Calu3 (cell line): ENCODE measurements around the gene HMSD. TPM values are rescaled to one million over a fixed set of nuclear protein-coding genes. Genes with fewer than 3 reads are reported as not detected.

ENCODE experiments used
- Bru-seq: library from RNA; stranded (reverse); fragments of 400-500 nt; gene quantifications from one replicate; lab custom pipeline; 2021; lab: Mats Ljungman, UMichigan
- BruChase-seq, 2 experiments: library from RNA; stranded (reverse); fragments of 400-500 nt; gene quantifications; one replicate each; lab custom pipeline; 2021; lab: Mats Ljungman, UMichigan
- BruUV-seq: library from RNA; stranded (reverse); fragments of 400-500 nt; replicated peaks from 2 replicates; lab custom pipeline; 2021; lab: Mats Ljungman, UMichigan
- CTCF ChIA-PET: fragments of 300-600 bp; sonication (Branson Sonifier 250); formaldehyde crosslinking; loops from one replicate; lab custom pipeline; 2022; ENCODE audit warnings: antibody characterized with exemption; lab: Charles Lee
- DNase-seq: peaks from one replicate; pipeline ENCODE4 v3.0.0; 2022
- H3K27ac Mint-ChIP-seq: one replicate; pipeline ENCODE4 v1.8.0; 2022; ENCODE audit warnings: mixed read lengths; ENCODE audit not compliant: unreplicated experiment
- H3K27me3 Mint-ChIP-seq: one replicate; pipeline ENCODE4 v1.8.0; 2022; ENCODE audit warnings: mixed read lengths; ENCODE audit not compliant: unreplicated experiment
- H3K36me3 Mint-ChIP-seq: one replicate; pipeline ENCODE4 v1.8.0; 2022; ENCODE audit warnings: mild to moderate bottlenecking, moderate library complexity, mixed read lengths; ENCODE audit not compliant: insufficient read depth, unreplicated experiment
- H3K4me1 Mint-ChIP-seq: one replicate; pipeline ENCODE4 v1.8.0; 2022; ENCODE audit warnings: mild to moderate bottlenecking, low read depth, mixed read lengths; ENCODE audit not compliant: unreplicated experiment
- H3K4me3 Mint-ChIP-seq: one replicate; pipeline ENCODE4 v1.8.0; 2022; ENCODE audit warnings: mild to moderate bottlenecking, low read depth, moderate library complexity, mixed read lengths; ENCODE audit not compliant: unreplicated experiment
- H3K9me3 Mint-ChIP-seq: one replicate; pipeline ENCODE4 v1.8.0; 2022; ENCODE audit warnings: low read depth, mixed read lengths; ENCODE audit not compliant: unreplicated experiment
- intact Hi-C: fragments of 100-400 bp; cut with micrococcal nuclease; formaldehyde crosslinking; loops from one replicate; pipeline ENCODE4 v1.10.0; 2022; ENCODE audit not compliant: unreplicated experiment
- long read RNA-seq: library from polyadenylated mRNA; stranded (forward); transcript quantifications from one replicate; pipeline ENCODE4 v2.0.0, GENCODE V29; 2022
- total RNA-seq: library from RNA; stranded (reverse); gene quantifications from 2 replicates; pipeline ENCODE4 v1.2.3, GENCODE V29; 2022
- TF ChIP-seq, protein P1 (sequence below): fragments of 200-600 bp; IDR thresholded peaks from one replicate; pipeline ENCODE4 v1.8.0; 2022; ENCODE audit warnings: antibody characterized with exemption; ENCODE audit not compliant: unreplicated experiment

Gene HMSD, protein sequence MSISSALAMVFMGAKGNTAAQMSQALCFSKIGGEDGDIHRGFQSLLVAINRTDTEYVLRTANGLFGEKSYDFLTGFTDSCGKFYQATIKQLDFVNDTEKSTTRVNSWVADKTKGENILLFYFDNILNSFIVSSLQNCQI
- total RNA-seq (7.8 and 11.9 TPM in 2 replicates), Bru-seq, nascent RNA (percentile 71 among the genes with signal in this experiment), BruChase-seq, experiment 1, labeled RNA remaining after a 6-hour chase (percentile 46 among the genes with signal in this experiment), BruChase-seq, experiment 2, labeled RNA remaining after a 2-hour chase (percentile 47 among the genes with signal in this experiment)
- long read RNA-seq, transcript HMSD-201 (4 exons, 2,101 nt): major isoform, 7 of 11 reads
- long read RNA-seq, partial matches to known transcripts: 0 of 11 reads
- long read RNA-seq, other reads (novel, unspliced or antisense): 4 of 11 reads

DNA sequence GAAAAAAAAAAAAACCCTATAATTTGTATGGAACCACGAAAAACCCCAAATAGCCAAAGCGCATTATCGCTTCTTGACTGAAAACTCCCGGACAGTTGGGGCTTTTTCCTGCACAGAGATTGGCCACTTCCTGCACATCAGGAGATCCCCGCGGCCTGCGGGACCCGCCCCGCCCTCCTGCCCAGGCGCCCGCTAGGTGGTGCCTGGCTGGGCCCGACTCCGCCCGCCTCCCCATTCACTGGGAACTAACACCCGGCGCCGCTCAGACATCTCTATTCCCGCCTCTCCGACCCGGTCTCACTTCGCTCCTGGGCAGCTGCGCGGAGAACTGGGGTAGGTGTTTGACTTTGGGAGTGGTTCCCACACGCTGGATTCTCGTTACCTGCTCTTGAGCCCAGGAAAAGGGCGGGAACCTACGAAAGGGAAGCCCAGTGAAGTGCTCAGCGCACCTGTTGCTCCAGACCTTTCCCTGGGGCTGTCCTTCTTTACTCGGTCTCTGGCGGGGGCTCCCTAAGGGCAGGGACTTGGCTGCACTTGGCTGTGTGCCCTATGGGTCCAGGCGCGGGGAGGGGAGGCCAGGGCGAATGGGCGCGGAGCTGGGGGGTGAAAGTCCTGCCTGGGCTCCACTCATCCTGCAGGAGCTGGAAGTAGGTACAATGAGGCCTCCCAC lies at the start of gene HMSD:
TSS of gene HMSD (plus strand) at position 234 of the 670 bp plus-strand sequence. CDS start 4,155 bp downstream, outside the sequence.
- DNase-seq: peak; percentile 91
- CTCF ChIA-PET: interaction anchor here (1.0 kb wide), 1 partner anchor 21 kb away, joined by 3 read pairs; no protein-coding TSS in a partner anchor
- intact Hi-C loops: loop anchor here (2.0 kb wide), 1 partner anchor 66 kb away; no protein-coding TSS in a partner anchor
- peaks cover 12% of the 10 kb centered on the region for H3K36me3 Mint-ChIP-seq
- TSS peak; percentile 82 for BruUV-seq
- TF ChIP-seq, protein P1, sequence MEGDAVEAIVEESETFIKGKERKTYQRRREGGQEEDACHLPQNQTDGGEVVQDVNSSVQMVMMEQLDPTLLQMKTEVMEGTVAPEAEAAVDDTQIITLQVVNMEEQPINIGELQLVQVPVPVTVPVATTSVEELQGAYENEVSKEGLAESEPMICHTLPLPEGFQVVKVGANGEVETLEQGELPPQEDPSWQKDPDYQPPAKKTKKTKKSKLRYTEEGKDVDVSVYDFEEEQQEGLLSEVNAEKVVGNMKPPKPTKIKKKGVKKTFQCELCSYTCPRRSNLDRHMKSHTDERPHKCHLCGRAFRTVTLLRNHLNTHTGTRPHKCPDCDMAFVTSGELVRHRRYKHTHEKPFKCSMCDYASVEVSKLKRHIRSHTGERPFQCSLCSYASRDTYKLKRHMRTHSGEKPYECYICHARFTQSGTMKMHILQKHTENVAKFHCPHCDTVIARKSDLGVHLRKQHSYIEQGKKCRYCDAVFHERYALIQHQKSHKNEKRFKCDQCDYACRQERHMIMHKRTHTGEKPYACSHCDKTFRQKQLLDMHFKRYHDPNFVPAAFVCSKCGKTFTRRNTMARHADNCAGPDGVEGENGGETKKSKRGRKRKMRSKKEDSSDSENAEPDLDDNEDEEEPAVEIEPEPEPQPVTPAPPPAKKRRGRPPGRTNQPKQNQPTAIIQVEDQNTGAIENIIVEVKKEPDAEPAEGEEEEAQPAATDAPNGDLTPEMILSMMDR: peak; percentile 55
- H3K9me3 Mint-ChIP-seq: peaks cover 2% of the 10 kb centered on the region
- H3K27me3 Mint-ChIP-seq: no peaks in the 10 kb centered on the region
- H3K4me1 Mint-ChIP-seq: peaks cover 24% of the 10 kb centered on the region
- peak within 1 kb of the TSS; percentile 95 for H3K27ac Mint-ChIP-seq
- H3K4me3 Mint-ChIP-seq: peak within 1 kb of the TSS; percentile 100

DNA sequence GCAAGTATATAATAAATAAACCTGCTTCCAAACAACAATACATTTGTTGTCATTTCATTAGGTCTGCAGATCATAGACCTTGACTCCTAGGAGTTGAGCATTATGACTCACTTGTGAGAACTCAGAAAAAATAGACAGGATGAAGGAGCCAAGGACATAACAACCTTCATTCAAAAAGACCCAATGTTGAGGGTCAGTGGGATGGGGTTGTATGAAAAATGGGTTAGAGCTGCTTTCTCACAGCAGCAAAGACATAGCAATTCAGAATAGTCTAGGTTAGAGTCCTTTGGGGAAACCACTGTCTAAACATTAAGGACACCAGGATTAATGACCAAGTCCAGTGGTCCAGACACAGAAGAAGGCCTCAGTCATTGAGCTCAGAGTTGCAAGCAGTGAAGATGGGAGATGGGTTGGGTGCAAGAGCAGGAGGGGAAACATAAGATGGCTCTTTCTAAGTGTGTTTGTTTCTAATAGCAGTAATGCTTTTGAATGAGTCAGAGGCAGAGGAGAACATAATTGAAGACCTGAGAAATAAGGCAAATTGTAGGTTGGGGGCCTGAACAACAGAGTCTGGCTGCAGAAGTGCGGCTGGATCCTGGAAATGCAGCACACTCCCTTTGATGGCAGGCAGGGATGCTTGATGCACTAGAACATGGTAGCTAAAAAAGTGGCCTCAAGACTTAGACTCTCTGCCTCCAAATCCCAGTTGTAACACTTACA lies 45.1 kb upstream of the HMSD start:
- no peak overlapping the region for H3K27ac Mint-ChIP-seq
- TF ChIP-seq, protein P1: no peak
- peaks cover 4% of the 10 kb centered on the region for H3K36me3 Mint-ChIP-seq
- no peak for DNase-seq
- H3K4me3 Mint-ChIP-seq: no peak overlapping the region
- no peaks in the 10 kb centered on the region for H3K9me3 Mint-ChIP-seq
- H3K4me1 Mint-ChIP-seq: no peaks in the 10 kb centered on the region
- BruUV-seq: no TSS peak
- CTCF ChIA-PET: no interaction called here
- no peaks in the 10 kb centered on the region for H3K27me3 Mint-ChIP-seq
- intact Hi-C loops: no loop called here

DNA sequence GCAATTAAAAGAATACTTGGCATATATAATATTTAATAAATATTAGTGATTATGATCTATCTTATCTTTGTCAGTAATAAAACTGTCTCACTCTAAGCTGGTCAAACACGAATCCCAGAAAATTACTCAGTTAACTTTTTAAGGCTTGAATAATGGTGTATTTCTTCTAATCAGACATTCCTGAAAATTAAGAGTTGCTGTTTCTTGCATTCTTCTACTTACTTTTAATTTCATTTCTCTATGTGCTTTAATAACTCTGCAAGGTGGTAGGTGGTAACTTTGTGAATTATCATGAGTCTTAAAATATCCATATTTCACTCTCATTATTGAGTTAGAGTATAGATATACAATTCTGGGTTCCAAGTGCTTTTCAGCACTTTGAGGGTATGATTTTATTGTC lies 44.4 kb upstream of the HMSD start:
- no peaks in the 10 kb centered on the region for H3K9me3 Mint-ChIP-seq
- BruUV-seq: no TSS peak
- CTCF ChIA-PET: no interaction called here

More for the DNA sequence above, 44.4 kb upstream of the HMSD start:
- H3K27ac Mint-ChIP-seq: no peak overlapping the region
- no peak overlapping the region for H3K4me3 Mint-ChIP-seq
- no peak for DNase-seq
- TF ChIP-seq, protein P1: no peak
- intact Hi-C loops: no loop called here
- H3K27me3 Mint-ChIP-seq: no peaks in the 10 kb centered on the region
- H3K4me1 Mint-ChIP-seq: no peaks in the 10 kb centered on the region
- H3K36me3 Mint-ChIP-seq: peaks cover 4% of the 10 kb centered on the region
